Measurements from ENCODE around the gene BICD2.

DNA sequence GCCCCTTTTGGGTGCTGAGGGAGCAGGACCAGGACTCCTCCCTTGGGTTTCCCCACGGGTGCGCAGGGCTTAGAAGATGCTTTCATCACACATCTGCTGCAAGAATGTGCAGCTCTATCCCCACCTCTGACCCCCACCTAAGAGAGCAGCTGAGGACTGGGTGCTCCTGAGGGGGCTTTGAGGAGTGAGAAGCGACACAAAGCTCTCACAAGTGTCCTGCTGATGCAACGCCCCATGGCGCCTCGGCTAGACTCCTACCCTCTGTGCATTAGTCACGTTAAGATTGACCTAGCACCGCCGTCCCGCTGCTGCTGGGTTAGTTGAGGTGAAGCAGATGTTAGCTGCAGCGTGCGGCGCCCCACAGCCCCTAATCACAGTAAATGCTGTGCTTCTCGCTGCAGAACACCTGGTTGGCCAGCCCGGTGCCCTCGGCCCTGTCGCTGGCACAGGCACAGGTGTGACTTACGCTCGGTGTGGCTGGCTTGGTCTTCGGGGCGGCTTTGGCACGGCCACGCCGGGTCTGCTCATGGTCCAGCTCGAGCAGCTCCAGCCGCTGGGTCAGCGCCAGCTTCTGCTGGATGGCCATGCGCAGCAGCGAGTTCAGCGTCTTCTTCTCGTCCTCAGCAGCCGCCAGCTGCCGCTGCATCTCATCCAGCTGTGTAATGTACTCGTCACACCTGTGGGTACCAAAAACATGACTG is 49.7 kb downstream of the BICD2 start:
- no peak for TF ChIP-seq EZH2 (IDR thresholded peaks at IDR 0.05; ENCODE audit: low read length, missing control alignments)
- no peak for TF ChIP-seq CTCF (conservative IDR thresholded peaks at IDR 0.05 in 1 of 2, IDR thresholded peaks at IDR 0.05 in 1 of 2; ENCODE audit: low read depth in 1 of 2, low read length in 2 of 2)
